Testis (tissue), 2 donors: ENCODE measurements around the gene PPM1L.

Source experiments
- CTCF ChIP-seq, 3 experiments: fragments of 450-650 bp in 2 of 3; fragments of 200-600 bp in 1 of 3; sonication (generic) in 1 of 3; IDR thresholded peaks; one replicate each; pipeline ENCODE4 v1.5.1; 2016 to 2019; ENCODE audit warnings: antibody characterized with exemption in 3 of 3, mild to moderate bottlenecking in 2 of 3, moderate library complexity in 1 of 3
- POLR2A ChIP-seq: fragments of 450-650 bp; IDR thresholded peaks from one replicate; pipeline ENCODE4 v1.6.1; 2017; ENCODE audit warnings: antibody characterized with exemption, mild to moderate bottlenecking, moderate library complexity

DNA sequence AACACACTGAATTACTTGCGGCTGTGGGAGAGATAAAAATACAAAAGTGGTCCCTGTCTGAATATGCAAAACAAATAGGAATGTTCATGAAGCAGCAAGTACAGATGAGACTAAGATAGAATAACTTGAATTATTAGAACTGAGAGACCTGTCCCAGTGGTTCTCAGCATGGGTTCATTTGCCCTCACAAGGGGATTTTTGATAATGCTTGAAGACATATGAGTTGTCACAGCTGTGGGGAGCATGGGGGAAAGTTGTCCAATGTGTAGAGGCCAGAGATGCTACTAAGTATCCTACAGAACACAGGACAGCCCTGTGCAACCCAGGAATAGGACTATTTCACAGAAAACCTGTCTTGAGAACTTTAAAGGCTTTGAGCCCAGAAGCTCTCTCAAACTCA, 22.4 kb downstream of the PPM1L start:
- TF ChIP-seq CTCF (IDR thresholded peaks at IDR 0.05) (no peak), POLR2A (no peak)
